Neuronal stem cell (in vitro differentiated cells): ENCODE results near the gene GNPTAB.

Source experiments
- DNase-seq: peaks from one replicate; pipeline ENCODE4 v3.0.0-alpha.2; 2013; ENCODE audit warnings: low spot score
- H2AFZ ChIP-seq: one replicate; pipeline ENCODE4 v1.6.1; 2013; ENCODE audit warnings: mild to moderate bottlenecking, low read length, inconsistent platforms
- H2AK5ac ChIP-seq: 2 replicates; pipeline ENCODE4 v1.6.1; 2013; ENCODE audit warnings: low read depth, mild to moderate bottlenecking, inconsistent platforms, low read length, moderate library complexity, mixed read lengths
- H2BK120ac ChIP-seq: 2 replicates; pipeline ENCODE4 v1.6.1; 2013; ENCODE audit warnings: low read depth, mild to moderate bottlenecking, inconsistent platforms, low read length, moderate library complexity, mixed read lengths
- H2BK12ac ChIP-seq: one replicate; pipeline ENCODE4 v1.6.1; 2013; ENCODE audit warnings: low read length, inconsistent platforms
- H2BK15ac ChIP-seq: 2 replicates; pipeline ENCODE4 v1.6.1; 2013; ENCODE audit warnings: mild to moderate bottlenecking, low read length, inconsistent platforms, mixed read lengths
- H2BK5ac ChIP-seq: one replicate; pipeline ENCODE4 v1.6.1; 2013; ENCODE audit warnings: inconsistent platforms, mild to moderate bottlenecking, low read length, moderate library complexity
- H3K14ac ChIP-seq: one replicate; pipeline ENCODE4 v1.6.1; 2013; ENCODE audit warnings: low read length, inconsistent platforms
- H3K18ac ChIP-seq: 2 replicates; pipeline ENCODE4 v1.6.1; 2013; ENCODE audit warnings: low read length, inconsistent platforms
- H3K23ac ChIP-seq: 2 replicates; pipeline ENCODE4 v1.6.1; 2013; ENCODE audit warnings: low read depth, mild to moderate bottlenecking, mixed read lengths, low read length, inconsistent platforms; ENCODE audit not compliant: poor library complexity
- H3K27ac ChIP-seq: replicated peaks from 3 replicates; pipeline ENCODE4 v1.5.1; 2013; ENCODE audit warnings: low read length, inconsistent platforms
- H3K27me3 ChIP-seq, 3 experiments: 2 replicates each; pipeline ENCODE4 v1.6.1; 2013; ENCODE audit warnings: low read length in 3 of 3, mild to moderate bottlenecking in 2 of 3, inconsistent platforms in 1 of 3, low read depth in 1 of 3, mixed read lengths in 1 of 3, moderate library complexity in 1 of 3; ENCODE audit not compliant: control insufficient read depth in 3 of 3, insufficient read depth in 3 of 3
- H3K36me3 ChIP-seq, 2 donors: replicated peaks in 1 of 2; 2 replicates each; pipeline ENCODE4 v1.6.1; 2013; ENCODE audit warnings: low read length in 2 of 2; ENCODE audit not compliant: control insufficient read depth in 2 of 2, insufficient read depth in 2 of 2
- H3K4ac ChIP-seq: 2 replicates; pipeline ENCODE4 v1.6.1; 2013; ENCODE audit warnings: inconsistent platforms, mild to moderate bottlenecking, low read length, moderate library complexity
- H3K4me1 ChIP-seq, 2 donors: 1 replicate in 1 of 2; 2 replicates in 1 of 2; pipeline ENCODE4 v1.6.1; 2013; ENCODE audit warnings: low read length in 2 of 2, low read depth in 1 of 2; ENCODE audit not compliant: control insufficient read depth in 2 of 2, insufficient read depth in 1 of 2
- H3K4me2 ChIP-seq: one replicate; pipeline ENCODE4 v1.6.1; 2013; ENCODE audit warnings: mild to moderate bottlenecking, low read length, inconsistent platforms; ENCODE audit not compliant: insufficient read depth, poor library complexity, severe bottlenecking
- H3K4me3 ChIP-seq, 2 donors: 2 replicates each; pipeline ENCODE4 v1.5.1; 2013; ENCODE audit warnings: low read length in 2 of 2, mild to moderate bottlenecking in 2 of 2, inconsistent platforms in 1 of 2, moderate library complexity in 1 of 2
- H3K79me1 ChIP-seq: one replicate; pipeline ENCODE4 v1.6.1; 2013; ENCODE audit warnings: low read depth, mild to moderate bottlenecking, inconsistent platforms, low read length, moderate library complexity
- H3K9ac ChIP-seq: one replicate; pipeline ENCODE4 v1.6.1; 2013; ENCODE audit warnings: mild to moderate bottlenecking, low read depth, low read length, inconsistent platforms; ENCODE audit not compliant: poor library complexity
- H3K9me3 ChIP-seq, 2 donors: replicated peaks in 1 of 2; 2 replicates each; pipeline versions ENCODE3 to v1.6.1; 2013; ENCODE audit warnings: low read length in 2 of 2, mild to moderate bottlenecking in 2 of 2, inconsistent platforms in 1 of 2, low read depth in 1 of 2, mixed read lengths in 1 of 2, moderate library complexity in 1 of 2; ENCODE audit not compliant: control insufficient read depth in 2 of 2, insufficient read depth in 1 of 2
- H4K8ac ChIP-seq: one replicate; pipeline ENCODE4 v1.6.1; 2013; ENCODE audit warnings: low read depth, mild to moderate bottlenecking, inconsistent platforms, low read length, moderate library complexity
- H4K91ac ChIP-seq: one replicate; pipeline ENCODE4 v1.6.1; 2013; ENCODE audit warnings: low read length, low read depth, mild to moderate bottlenecking, inconsistent platforms; ENCODE audit not compliant: poor library complexity
- WGBS, 2 donors: extraction: QIAGEN DNeasy Blood & Tissue Kit; methylation state at CpG; one replicate each; pipeline ENCODE4 v1.1.7; 2013; ENCODE audit warnings: missing lambda C conversion rate in 2 of 2, mixed read lengths in 1 of 2; ENCODE audit not compliant: insufficient read length in 2 of 2, insufficient replicate concordance in 1 of 2; ENCODE audit errors: extremely low coverage in 2 of 2; 5-methylcytosine and 5-hydroxymethylcytosine counted together

The GNPTAB gene

DNA sequence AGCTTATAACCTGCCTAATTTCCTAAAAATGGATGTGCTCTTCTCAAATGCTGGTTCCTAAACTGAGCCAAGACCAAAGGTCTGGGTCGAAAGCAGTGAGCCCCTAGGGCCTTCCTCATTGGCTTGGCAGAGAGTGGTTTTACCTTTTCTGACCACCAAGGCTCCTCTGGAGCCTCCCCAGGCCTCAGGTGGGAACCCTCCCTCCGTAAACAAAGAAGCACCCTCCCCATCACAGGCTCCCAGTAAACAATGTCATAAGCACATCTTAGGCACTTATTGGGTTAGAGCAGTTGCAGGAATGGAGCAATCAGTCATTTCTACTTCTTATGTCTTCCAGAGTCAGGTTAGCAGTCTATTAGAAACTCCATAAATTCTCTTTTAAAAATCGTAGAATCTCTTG is 127.3 kb downstream of the GNPTAB start:
- no peak overlapping the region for H3K18ac ChIP-seq
- H3K27ac ChIP-seq, result no peak overlapping the region
- H4K8ac ChIP-seq, result no peak overlapping the region
- no peak overlapping the region for H3K4ac ChIP-seq
- no peak overlapping the region for H3K23ac ChIP-seq
- H3K79me1 ChIP-seq, result no peaks in the 10 kb centered on the region
- no peak overlapping the region for H4K91ac ChIP-seq
- no peak overlapping the region for H3K9ac ChIP-seq
- no peak overlapping the region for H2BK120ac ChIP-seq
- no peak overlapping the region for H2BK5ac ChIP-seq
- no peak overlapping the region for H2BK12ac ChIP-seq
- no CpG with 5 or more reads among the region's 3 CpGs for WGBS, 2 donors
- DNase-seq, result no peak
- H3K4me3 ChIP-seq, result no peak overlapping the region
- no peaks in the 10 kb centered on the region for H3K36me3 ChIP-seq
- H3K14ac ChIP-seq, result no peak overlapping the region
- H2AK5ac ChIP-seq, result no peak overlapping the region
- no peak overlapping the region for H2BK15ac ChIP-seq
- no peak overlapping the region for H3K4me2 ChIP-seq
- no peaks in the 10 kb centered on the region for H3K27me3 ChIP-seq
- no peaks in the 10 kb centered on the region for H3K4me1 ChIP-seq
- H2AFZ ChIP-seq, result no peak overlapping the region
- H3K9me3 ChIP-seq, result no peaks in the 10 kb centered on the region

DNA sequence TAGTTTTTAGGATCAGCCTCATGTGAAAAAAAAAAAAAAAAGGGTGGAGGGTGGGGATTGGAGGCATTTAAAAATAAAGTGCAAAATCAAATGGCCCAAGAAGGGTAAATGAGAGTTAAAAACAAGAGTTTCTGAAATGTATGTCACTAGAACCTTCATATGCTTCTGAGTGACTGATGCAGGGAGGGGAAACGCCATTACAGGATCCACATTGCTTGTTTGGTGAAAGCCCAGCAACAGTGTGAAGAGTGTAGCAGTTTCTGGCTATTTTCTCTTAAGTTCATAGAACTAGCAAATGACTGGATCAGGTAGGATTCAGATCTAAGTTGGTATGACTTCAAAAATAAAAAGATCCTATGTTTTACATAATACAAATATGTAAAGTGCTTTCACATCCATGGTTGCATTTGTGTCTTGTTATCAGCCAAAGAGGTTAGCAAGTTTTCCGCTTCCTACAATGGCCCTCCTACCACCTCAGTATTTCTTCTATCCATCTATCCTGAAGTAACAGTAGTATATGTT is 130.4 kb downstream of the GNPTAB start:
- no peak overlapping the region for H3K14ac ChIP-seq
- H2BK12ac ChIP-seq, result no peak overlapping the region
- H2BK5ac ChIP-seq, result no peak overlapping the region
- no peak overlapping the region for H3K23ac ChIP-seq
- peaks cover 0 to 20% (median 14%) of the 10 kb centered on the region in 3 experiments for H3K27me3 ChIP-seq
- no peak overlapping the region for H2BK120ac ChIP-seq
- DNase-seq, result no peak
- H3K4me3 ChIP-seq, result no peak overlapping the region
- peaks cover 2% of the 10 kb centered on the region for H3K79me1 ChIP-seq
- H2AK5ac ChIP-seq, result no peak overlapping the region
- no peak overlapping the region for H3K27ac ChIP-seq
- H2BK15ac ChIP-seq, result no peak overlapping the region
- H3K9me3 ChIP-seq, result no peaks in the 10 kb centered on the region
- no peak overlapping the region for H2AFZ ChIP-seq
- no peak overlapping the region for H3K4ac ChIP-seq
- no peak overlapping the region for H3K9ac ChIP-seq
- H4K91ac ChIP-seq, result no peak overlapping the region
- no peaks in the 10 kb centered on the region for H3K36me3 ChIP-seq
- no CpG with 5 or more reads among the region's 2 CpGs for WGBS, 2 donors
- H3K4me1 ChIP-seq, result peaks cover 0 to 2% of the 10 kb centered on the region in 2 donors
- no peak overlapping the region for H3K18ac ChIP-seq
- no peak overlapping the region for H4K8ac ChIP-seq
- no peak overlapping the region for H3K4me2 ChIP-seq

- Histone ChIP-seq H2BK5ac (no peak overlapping the region), H2BK120ac (no peak overlapping the region), H2BK15ac (no peak overlapping the region), H2BK12ac (no peak overlapping the region), H4K91ac (no peak overlapping the region), H3K14ac (no peak overlapping the region), H3K36me3 (no peaks in the 10 kb centered on the region), H2AK5ac (no peak overlapping the region), H3K23ac (no peak overlapping the region), H3K4ac (no peak overlapping the region), H3K9ac (no peak overlapping the region), H2AFZ (peak overlapping the region; percentile 97), H3K4me2 (no peak overlapping the region), H3K4me3 (peak overlapping the region in 1 of 2 donors; percentile 81), H4K8ac (no peak overlapping the region), H3K18ac (no peak overlapping the region), H3K4me1 (peaks cover 0 to 2% of the 10 kb centered on the region in 2 donors), H3K27me3 (peaks cover 0 to 23% (median 19%) of the 10 kb centered on the region in 3 experiments), H3K9me3 (peaks cover 0 to 4% of the 10 kb centered on the region in 2 donors), H3K79me1 (peaks cover 2% of the 10 kb centered on the region), H3K27ac (no peak overlapping the region)
- no peak for DNase-seq
- WGBS, 2 donors, result no CpG with 5 or more reads among the region's 12 CpGs
Observed at GRCh38 chr12:101698800-101699347, 131.9 kb downstream of the GNPTAB start.

DNA sequence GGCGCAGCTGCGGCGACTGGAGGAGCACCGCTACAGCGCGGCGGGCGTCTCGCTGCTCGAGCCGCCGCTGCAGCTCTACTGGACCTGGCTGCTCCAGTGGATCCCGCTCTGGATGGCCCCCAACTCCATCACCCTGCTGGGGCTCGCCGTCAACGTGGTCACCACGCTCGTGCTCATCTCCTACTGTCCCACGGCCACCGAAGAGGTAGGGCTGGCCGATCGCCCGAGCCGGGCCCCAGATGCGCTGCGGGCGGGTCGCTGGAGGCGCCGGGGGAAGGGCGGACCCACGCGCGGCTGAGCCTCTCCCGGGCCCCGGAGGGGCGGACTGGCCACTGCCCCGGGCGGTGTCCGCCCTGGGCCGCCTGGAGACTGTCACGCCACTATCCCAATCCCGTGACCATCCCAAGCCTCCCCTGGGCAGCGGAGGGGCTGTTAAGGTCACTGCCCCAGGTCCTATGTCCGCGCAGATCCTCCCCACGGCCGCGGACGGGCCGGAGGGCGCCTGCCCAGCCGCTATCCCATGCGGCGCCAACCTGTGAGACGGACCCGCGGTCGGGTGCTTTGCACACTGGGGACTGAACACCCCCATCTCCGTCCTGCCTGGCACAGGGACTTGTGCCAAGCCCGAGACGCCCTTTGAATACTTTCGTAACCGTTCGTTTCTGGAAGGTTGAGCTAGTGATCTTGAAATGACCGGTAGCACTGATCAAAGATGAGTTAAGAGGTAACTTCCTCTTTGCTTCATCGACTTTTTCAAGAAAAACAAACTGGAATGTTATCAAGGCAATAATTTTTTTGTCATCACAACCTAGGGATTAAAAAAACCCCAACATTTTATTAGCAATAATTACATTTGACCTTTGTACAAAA is 132.6 kb downstream of the GNPTAB start:
- peak overlapping the region; percentile 81 to 97 for H3K4me3 ChIP-seq
- H3K14ac ChIP-seq, result peak overlapping the region; percentile 0
- peak overlapping the region; percentile 32 for H2BK15ac ChIP-seq
- H3K4me2 ChIP-seq, result peak overlapping the region; percentile 99
- H4K8ac ChIP-seq, result no peak overlapping the region
- H3K9ac ChIP-seq, result peak overlapping the region; percentile 90
- DNase-seq, result peak; percentile 42
- H3K79me1 ChIP-seq, result peaks cover 2% of the 10 kb centered on the region
- no peak overlapping the region for H3K27ac ChIP-seq
- H3K36me3 ChIP-seq, result no peaks in the 10 kb centered on the region
- H4K91ac ChIP-seq, result no peak overlapping the region
- H2BK12ac ChIP-seq, result no peak overlapping the region
- H2AFZ ChIP-seq, result peak overlapping the region; percentile 97
- peaks cover 0 to 2% of the 10 kb centered on the region in 2 donors for H3K4me1 ChIP-seq
- peaks cover 0 to 4% of the 10 kb centered on the region in 2 donors for H3K9me3 ChIP-seq
- H2AK5ac ChIP-seq, result no peak overlapping the region
- H2BK5ac ChIP-seq, result no peak overlapping the region
- no peak overlapping the region for H2BK120ac ChIP-seq
- H3K27me3 ChIP-seq, result peaks cover 0 to 23% (median 19%) of the 10 kb centered on the region in 3 experiments
- peak overlapping the region; percentile 92 for H3K23ac ChIP-seq
- peak overlapping the region; percentile 95 for H3K18ac ChIP-seq
- WGBS, 2 donors, result no CpG with 5 or more reads among the region's 67 CpGs
- H3K4ac ChIP-seq, result no peak overlapping the region
